SJCRH30 (cell line): ENCODE results near the gene PVRIG. TPM values are rescaled to one million over a fixed set of nuclear protein-coding genes. Genes with fewer than 3 reads are reported as not detected.
"Not testable (repeated sequence)": the region's sequence is repeated elsewhere in the genome, so short reads cannot be mapped to it uniquely, and the experiment has no call there.

Experiments used
- DNase-seq, 2 experiments: peaks; one replicate each; pipeline ENCODE4 v3.0.0-alpha.2; 2015 to 2020
- H3K27ac ChIP-seq: fragments of 250-450 bp; sonication (Bioruptor Pico); 2 replicates; pipeline ENCODE4 v1.5.1; 2020; ENCODE audit warnings: mild to moderate bottlenecking, moderate library complexity
- H3K27me3 ChIP-seq: fragments of 250-450 bp; sonication (Bioruptor Pico); 2 replicates; pipeline ENCODE4 v1.5.1; 2020; ENCODE audit warnings: mild to moderate bottlenecking, moderate library complexity
- H3K36me3 ChIP-seq: fragments of 250-450 bp; sonication (Bioruptor Pico); 2 replicates; pipeline ENCODE4 v1.5.1; 2020; ENCODE audit warnings: mild to moderate bottlenecking, moderate library complexity
- H3K4me1 ChIP-seq: fragments of 250-450 bp; sonication (Bioruptor Pico); 2 replicates; pipeline ENCODE4 v1.5.1; 2020; ENCODE audit warnings: mild to moderate bottlenecking, moderate library complexity
- H3K4me3 ChIP-seq: fragments of 250-450 bp; sonication (Bioruptor Pico); 2 replicates; pipeline ENCODE4 v1.5.1; 2020; ENCODE audit warnings: mild to moderate bottlenecking, moderate library complexity
- H3K9me3 ChIP-seq: fragments of 250-450 bp; sonication (Bioruptor Pico); replicated peaks from 2 replicates; pipeline ENCODE4 v1.5.1; 2020; ENCODE audit warnings: mild to moderate bottlenecking, moderate library complexity
- total RNA-seq: library from RNA; depleted of rRNA; stranded (reverse); fragments of >200 nt; shearing (Covaris generic); gene quantifications from 2 replicates; pipeline ENCODE4 v1.2.3, GENCODE V29; 2014; rRNA removed

The PVRIG gene
- total RNA-seq, 1 experiment from 2014 or later: not detected

GRCh38 chr7:100269306-100270045 lies 49.7 kb downstream of the PVRIG start:
- H3K4me3 ChIP-seq, H3K27me3 ChIP-seq, H3K27ac ChIP-seq, H3K9me3 ChIP-seq, DNase-seq, H3K4me1 ChIP-seq, H3K36me3 ChIP-seq: not testable (repeated sequence)

GRCh38 chr7:100270046-100270918 lies 50.5 kb downstream of the PVRIG start:
- peak; percentile 26 to 39 for DNase-seq
- not testable (repeated sequence) for H3K27ac ChIP-seq, H3K9me3 ChIP-seq, H3K27me3 ChIP-seq, H3K4me1 ChIP-seq, H3K36me3 ChIP-seq
- peak overlapping the region; percentile 98 for H3K4me3 ChIP-seq

Other genes starting within 250 kb of the PVRIG start
- 0.10 TPM in 1 of 2 replicates, not detected in the other for gene AZGP1, start 243.9 kb upstream of the PVRIG start, total RNA-seq
- gene ZKSCAN1, start 204.4 kb upstream of the PVRIG start, total RNA-seq: 17.7 and 20.0 TPM in 2 replicates
- gene ZSCAN21, start 170.2 kb upstream of the PVRIG start, total RNA-seq: 15.1 and 17.9 TPM in 2 replicates
- gene ZNF3, start 138.2 kb upstream of the PVRIG start, total RNA-seq: 37.1 and 44.3 TPM in 2 replicates
- gene COPS6, start 131.0 kb upstream of the PVRIG start, total RNA-seq: 115 and 126 TPM in 2 replicates
- 332 and 353 TPM in 2 replicates for gene MCM7, start 118.6 kb upstream of the PVRIG start, total RNA-seq
- gene AP4M1, start 118.3 kb upstream of the PVRIG start, total RNA-seq: 9.9 and 13.9 TPM in 2 replicates
- gene TAF6, start 100.6 kb upstream of the PVRIG start, total RNA-seq: 42.2 and 47.8 TPM in 2 replicates
- 13.2 and 13.7 TPM in 2 replicates for gene CNPY4, start 100.3 kb upstream of the PVRIG start, total RNA-seq
- gene MBLAC1, start 93.0 kb upstream of the PVRIG start, total RNA-seq: 1.4 and 1.6 TPM in 2 replicates
- 65.4 and 84.6 TPM in 2 replicates for gene LAMTOR4, start 71.0 kb upstream of the PVRIG start, total RNA-seq
- 9.6 and 15.4 TPM in 2 replicates for gene TRAPPC14, start 61.2 kb upstream of the PVRIG start, total RNA-seq
- gene GAL3ST4, start 51.3 kb upstream of the PVRIG start, total RNA-seq: 7.4 and 8.0 TPM in 2 replicates
- gene GPC2, start 42.6 kb upstream of the PVRIG start, total RNA-seq: 16.7 and 17.2 TPM in 2 replicates
- gene STAG3, start 42.0 kb upstream of the PVRIG start, total RNA-seq: 0.10 and 1.3 TPM in 2 replicates
- gene SPDYE3, start 87.8 kb downstream of the PVRIG start, total RNA-seq: 0.06 TPM in 1 of 2 replicates, not detected in the other
- gene PILRB, start 138.2 kb downstream of the PVRIG start, total RNA-seq: 13.3 and 28.0 TPM in 2 replicates
- gene PILRA, start 153.5 kb downstream of the PVRIG start, total RNA-seq: 0.83 TPM in 1 of 2 replicates, not detected in the other
- 1.1 and 1.2 TPM in 2 replicates for gene ZCWPW1, start 208.8 kb downstream of the PVRIG start, total RNA-seq
- 48.2 and 50.6 TPM in 2 replicates for gene MEPCE, start 209.9 kb downstream of the PVRIG start, total RNA-seq
- gene PPP1R35, start 216.5 kb downstream of the PVRIG start, total RNA-seq: 11.2 and 11.7 TPM in 2 replicates
- not detected in 2 replicates for gene SPACDR, start 244.3 kb downstream of the PVRIG start, total RNA-seq